Right lobe of liver (tissue), 6 donors: ENCODE measurements around the gene FLYWCH1. TPM values are rescaled to one million over a fixed set of nuclear protein-coding genes. Genes with fewer than 3 reads are reported as not detected.

Experiments used
- ATAC-seq, 4 donors: fragments of 200-7000 bp; cut with Tn5 transposase; one replicate each; pipeline ENCODE4 v1.9.1; 2020; ENCODE audit warnings: mild to moderate bottlenecking in 4 of 4, moderate library complexity in 4 of 4
- DNase-seq, 3 donors: peaks; one replicate each; pipeline ENCODE4 v3.0.0-alpha.2; 2020
- H3K27ac ChIP-seq, 3 donors: fragments of 200-600 bp; one replicate each; pipeline ENCODE4 v1.8.0; 2022
- H3K27me3 ChIP-seq, 2 donors: fragments of 200-600 bp; one replicate each; pipeline ENCODE4 v1.8.0; 2022
- H3K36me3 ChIP-seq, 4 donors: fragments of 200-600 bp; sonication (generic) in 1 of 4; one replicate each; pipeline versions ENCODE4 v1.5.1 to v1.8.0; 2017 to 2022; ENCODE audit warnings: control low read depth in 1 of 4
- H3K4me1 ChIP-seq, 4 donors: fragments of 200-600 bp; sonication (generic) in 1 of 4; one replicate each; pipeline versions ENCODE4 v1.5.1 to v1.8.0; 2017 to 2022; ENCODE audit warnings: control low read depth in 1 of 4
- H3K4me3 ChIP-seq, 3 donors: fragments of 200-600 bp; one replicate each; pipeline ENCODE4 v1.8.0; 2022
- H3K9me3 ChIP-seq, 4 donors: fragments of 200-600 bp; sonication (generic) in 1 of 4; one replicate each; pipeline versions ENCODE4 v1.5.1 to v1.8.0; 2017 to 2022; ENCODE audit warnings: control low read depth in 1 of 4
- CTCF ChIP-seq, 4 donors: fragments of 200-600 bp in 3 of 4; fragments of 450-650 bp in 1 of 4; IDR thresholded peaks; one replicate each; pipeline versions ENCODE4 v1.5.1 to v1.8.0; 2016 to 2022; ENCODE audit warnings: antibody characterized with exemption in 4 of 4, mild to moderate bottlenecking in 2 of 4
- POLR2A ChIP-seq: fragments of 450-650 bp; IDR thresholded peaks from one replicate; pipeline ENCODE4 v1.6.1; 2017; ENCODE audit warnings: antibody characterized with exemption, mild to moderate bottlenecking
- WGBS: methylation state at CpG from one replicate; pipeline ENCODE4 v1.1.6; 2018; ENCODE audit warnings: low coverage, low lambda C conversion rate; ENCODE audit not compliant: insufficient coverage; ENCODE audit errors: missing lambda C conversion rate; 5-methylcytosine and 5-hydroxymethylcytosine counted together
- intact Hi-C, 2 donors: fragments of 100-400 bp; cut with DNase I; formaldehyde crosslinking; loops; one replicate each; pipeline versions ENCODE4 v1.11.2 to v1.14.1; 2022
- total RNA-seq, 6 experiments: library from RNA; depleted of rRNA in 2 of 6; stranded (reverse); fragments of >200 nt in 2 of 6; fragmentation: NEBNext Ultra II Directional in 3 of 6; extraction: Animal tissue kit (Norgen Biotek cat#: 25700) in 3 of 6; gene quantifications; one replicate each; pipeline versions ENCODE4 v1.1.0 to v1.2.4, GENCODE V29; 2016 to 2023
- donor health status: DM: no; HTN: yes; CAD: no.
- donor health status: DM: no; HTN: no; CAD: no.
- donor health status: DM: no; HTN: no; CAD: no.
- donor health status: DM: no; HTN: yes; CAD: no.
- donor health status: DM: no; HTN: yes; CAD: no.

FLYWCH1 gene
- total RNA-seq, 6 experiments from 2014 or later = 9.3 to 19.8 (median 15.1) TPM

DNA sequence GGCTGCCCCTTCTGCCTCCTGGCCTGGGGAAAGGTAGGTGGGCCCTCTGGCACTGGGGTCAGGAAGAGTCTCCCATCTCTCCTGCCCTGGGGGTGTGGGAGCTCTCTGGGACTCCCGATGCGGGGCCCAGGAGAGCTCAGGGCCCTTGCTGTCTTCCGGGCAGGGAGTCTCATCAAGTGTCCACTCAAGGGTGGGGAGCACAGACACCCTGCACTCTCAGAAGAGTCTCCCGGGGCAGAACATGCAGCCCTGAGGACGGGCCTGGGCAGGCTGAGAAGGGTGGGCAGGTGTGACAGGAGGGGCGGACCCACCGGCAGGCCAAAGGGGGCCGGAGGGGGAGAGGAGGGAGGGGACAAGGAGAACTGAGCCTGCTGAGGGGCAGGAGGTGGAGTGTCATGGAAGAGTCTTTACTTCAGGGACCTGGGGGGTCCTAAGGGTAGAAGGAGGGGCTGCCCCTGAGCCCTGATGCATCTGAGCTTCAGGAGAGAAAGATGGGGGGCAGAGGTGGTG, 76.9 kb downstream of the FLYWCH1 start:
- Histone ChIP-seq H3K27ac (no peak overlapping the region), H3K27me3 (no peaks in the 10 kb centered on the region), H3K9me3 (no peaks in the 10 kb centered on the region), H3K4me3 (no peak overlapping the region), H3K4me1 (peaks cover 0 to 18% (median 3%) of the 10 kb centered on the region in 4 donors), H3K36me3 (no peaks in the 10 kb centered on the region)
- ATAC-seq = no peak
- DNase-seq = no peak
- TF ChIP-seq CTCF (IDR thresholded peaks at IDR 0.05) = no peak
- TF ChIP-seq POLR2A = no peak
- 38% methylated on average over 1 of the region's 8 CpGs for WGBS
- intact Hi-C loops = no loop called here

GRCh38 chr16:2990891-2991290, 79.2 kb downstream of the FLYWCH1 start:
- intact Hi-C loops = no loop called here
- no peak for TF ChIP-seq POLR2A
- TF ChIP-seq CTCF (IDR thresholded peaks at IDR 0.05) = no peak

GRCh38 chr16:2991566-2992261, 80.0 kb downstream of the FLYWCH1 start:
- no peaks in the 10 kb centered on the region for H3K4me1 ChIP-seq
- H3K4me3 ChIP-seq = no peak overlapping the region
- no peak for ATAC-seq
- TF ChIP-seq POLR2A (no peak), CTCF (IDR thresholded peaks at IDR 0.05) (no peak)
- H3K9me3 ChIP-seq = no peaks in the 10 kb centered on the region
- no peak overlapping the region for H3K27ac ChIP-seq
- no peak for DNase-seq
- intact Hi-C loops = no loop called here
- 88% methylated on average over 5 of the region's 12 CpGs for WGBS
- no peaks in the 10 kb centered on the region for H3K36me3 ChIP-seq
- no peaks in the 10 kb centered on the region for H3K27me3 ChIP-seq

More at GRCh38 chr16:2990891-2991290, 79.2 kb downstream of the FLYWCH1 start:
- no CpG with 5 or more reads among the region's 10 CpGs for WGBS
- H3K9me3 ChIP-seq = no peaks in the 10 kb centered on the region
- H3K27ac ChIP-seq = no peak overlapping the region
- no peaks in the 10 kb centered on the region for H3K36me3 ChIP-seq
- H3K27me3 ChIP-seq = no peaks in the 10 kb centered on the region
- H3K4me3 ChIP-seq = no peak overlapping the region
- no peak for ATAC-seq
- H3K4me1 ChIP-seq = peaks cover 0 to 2% (median under 1%) of the 10 kb centered on the region in 4 donors
- no peak for DNase-seq

- 76% methylated on average over 4 of the region's 14 CpGs for WGBS
- no peaks in the 10 kb centered on the region for H3K4me1 ChIP-seq
- no peaks in the 10 kb centered on the region for H3K36me3 ChIP-seq
- ATAC-seq (peak in 1 of 4 donors; percentile 22), DNase-seq (no peak)
- no peaks in the 10 kb centered on the region for H3K27me3 ChIP-seq
- intact Hi-C loops = no loop called here
- TF ChIP-seq CTCF (IDR thresholded peaks at IDR 0.05) (no peak), POLR2A (no peak)
- no peak overlapping the region for H3K27ac ChIP-seq
- H3K4me3 ChIP-seq = no peak overlapping the region
- no peaks in the 10 kb centered on the region for H3K9me3 ChIP-seq
These were observed 80.8 kb downstream of the FLYWCH1 start for GRCh38 chr16:2992383-2993081.
